HG03097 (cell line): Measurements from ENCODE around the gene KCNN2.
"Not testable (repeated sequence)": the region's sequence is repeated elsewhere in the genome, so short reads cannot be mapped to it uniquely, and the experiment has no call there.

Source experiments
- ATAC-seq: cut with Tn5 transposase; IDR thresholded peaks from one replicate; pipeline ENCODE4 v1.9.1; 2021; ENCODE audit not compliant: unreplicated experiment, low FRiP score

Gene KCNN2

GRCh38 chr5:114418176-114419066, 56.6 kb downstream of the KCNN2 start:
- ATAC-seq: peak; percentile 96

- no peak for ATAC-seq
Observed at GRCh38 chr5:114419067-114419388, 57.2 kb downstream of the KCNN2 start.

- no peak for ATAC-seq
Observed at GRCh38 chr5:114419959-114420358, 58.1 kb downstream of the KCNN2 start.

- no peak for ATAC-seq
Observed at GRCh38 chr5:114427204-114427603, 65.3 kb downstream of the KCNN2 start.

GRCh38 chr5:114430532-114430931, 68.7 kb downstream of the KCNN2 start:
- no peak for ATAC-seq

GRCh38 chr5:114432684-114433083, 70.8 kb downstream of the KCNN2 start:
- not testable (repeated sequence) for ATAC-seq

GRCh38 chr5:114434396-114435219, 72.7 kb downstream of the KCNN2 start:
- no peak for ATAC-seq

- no peak for ATAC-seq
Observed at GRCh38 chr5:114435220-114435481, 73.3 kb downstream of the KCNN2 start.

GRCh38 chr5:114435885-114436299, 74.0 kb downstream of the KCNN2 start:
- ATAC-seq: peak; percentile 49

GRCh38 chr5:114437936-114438335, 76.1 kb downstream of the KCNN2 start:
- ATAC-seq: no peak

- ATAC-seq: no peak
Observed at GRCh38 chr5:114438471-114438870, 76.6 kb downstream of the KCNN2 start.

GRCh38 chr5:114447084-114447773, 85.4 kb downstream of the KCNN2 start:
- ATAC-seq: no peak

- no peak for ATAC-seq
Observed at GRCh38 chr5:114448481-114448880, 86.6 kb downstream of the KCNN2 start.

- ATAC-seq: peak; percentile 99
Observed at GRCh38 chr5:114449860-114450421, 88.1 kb downstream of the KCNN2 start.

GRCh38 chr5:114450437-114450836, 88.6 kb downstream of the KCNN2 start:
- ATAC-seq: no peak

GRCh38 chr5:114458726-114459125, 96.9 kb downstream of the KCNN2 start:
- ATAC-seq: no peak

- no peak for ATAC-seq
Observed at GRCh38 chr5:114467171-114467570, 105.3 kb downstream of the KCNN2 start.

- no peak for ATAC-seq
Observed at GRCh38 chr5:114467729-114468128, 105.9 kb downstream of the KCNN2 start.

GRCh38 chr5:114469372-114469771, 107.5 kb downstream of the KCNN2 start:
- ATAC-seq: no peak

- ATAC-seq: no peak
Observed at GRCh38 chr5:114471529-114471928, 109.7 kb downstream of the KCNN2 start.

GRCh38 chr5:114473541-114473940, 111.7 kb downstream of the KCNN2 start:
- ATAC-seq: no peak
